PC-9 (cell line): ENCODE measurements around the gene BBIP1. TPM values are rescaled to one million over a fixed set of nuclear protein-coding genes. Genes with fewer than 3 reads are reported as not detected.

Source experiments
- BruUV-seq: library from RNA; stranded (reverse); fragments of 400-500 nt; replicated peaks from 2 replicates; lab custom pipeline; 2021; lab: Mats Ljungman, UMichigan
- CTCF ChIA-PET: fragments of 300-600 bp; sonication (Branson Sonifier 250); formaldehyde crosslinking; loops from one replicate; lab custom pipeline; 2022; ENCODE audit warnings: antibody characterized with exemption; lab: Charles Lee
- POLR2A ChIA-PET: fragments of 300-600 bp; sonication (Branson Sonifier 250); formaldehyde crosslinking; loops from one replicate; lab custom pipeline; 2022; ENCODE audit warnings: antibody characterized with exemption; ENCODE audit not compliant: unreplicated experiment; lab: Charles Lee
- DNase-seq, 2 experiments: peaks; one replicate each; pipeline versions ENCODE4 v3.0.0 to v3.0.0-alpha.2; 2015 to 2022; ENCODE audit warnings: mixed read lengths in 1 of 2
- H2AFZ ChIP-seq: fragments of 200-600 bp; sonication (generic); 2 replicates; pipeline ENCODE4 v1.8.1; 2017; ENCODE audit warnings: antibody characterized with exemption
- H3F3A ChIP-seq: fragments of 200-600 bp; sonication (generic); 2 replicates; pipeline ENCODE4 v1.8.1; 2017; ENCODE audit warnings: antibody characterized with exemption, mild to moderate bottlenecking, low read depth; ENCODE audit not compliant: insufficient read depth
- H3K27ac ChIP-seq: fragments of 200-600 bp; sonication (generic); 2 replicates; pipeline ENCODE4 v1.6.1; 2016; ENCODE audit warnings: mixed run types
- H3K27me3 ChIP-seq: fragments of 200-600 bp; sonication (generic); 2 replicates; pipeline ENCODE4 v1.6.1; 2016; ENCODE audit warnings: low read depth, mixed run types; ENCODE audit not compliant: insufficient read depth
- H3K36me3 ChIP-seq: fragments of 200-600 bp; sonication (generic); 2 replicates; pipeline ENCODE4 v1.6.1; 2016; ENCODE audit warnings: low read depth, mixed run types
- H3K4me1 ChIP-seq: fragments of 200-600 bp; sonication (generic); replicated peaks from 2 replicates; pipeline ENCODE4 v1.6.1; 2016; ENCODE audit warnings: mixed run types; ENCODE audit not compliant: insufficient read depth
- H3K4me2 ChIP-seq: fragments of 200-600 bp; sonication (generic); 2 replicates; pipeline ENCODE4 v1.6.1; 2017; ENCODE audit warnings: mixed run types
- H3K4me3 ChIP-seq: fragments of 200-600 bp; sonication (generic); 2 replicates; pipeline ENCODE4 v1.6.1; 2016; ENCODE audit warnings: mixed run types
- H3K79me2 ChIP-seq: fragments of 200-600 bp; sonication (generic); 2 replicates; pipeline ENCODE4 v1.6.1; 2017; ENCODE audit warnings: low read depth, mixed run types
- H3K9me2 ChIP-seq: fragments of 200-600 bp; sonication (generic); 2 replicates; pipeline ENCODE4 v1.8.1; 2017; ENCODE audit warnings: mild to moderate bottlenecking; ENCODE audit not compliant: insufficient read depth
- H3K9me3 ChIP-seq: fragments of 200-600 bp; sonication (generic); 2 replicates; pipeline ENCODE4 v1.8.1; 2016; ENCODE audit warnings: low read depth; ENCODE audit not compliant: insufficient read depth
- H4K20me1 ChIP-seq: fragments of 200-600 bp; sonication (generic); 2 replicates; pipeline ENCODE4 v1.8.1; 2017; ENCODE audit not compliant: insufficient read depth
- EZH2 ChIP-seq: fragments of 200-600 bp; sonication (generic); IDR thresholded peaks from 2 replicates; pipeline ENCODE4 v1.8.0; 2017; ENCODE audit warnings: antibody characterized with exemption, low read depth
- intact Hi-C: fragments of 100-400 bp; cut with micrococcal nuclease; formaldehyde crosslinking; loops from one replicate; pipeline ENCODE4 v1.10.0; 2022; ENCODE audit not compliant: unreplicated experiment
- total RNA-seq: library from RNA; stranded (reverse); gene quantifications from 2 replicates; pipeline ENCODE4 v1.2.3, GENCODE V29; 2021
- TF ChIP-seq, protein P1 (sequence below): fragments of 200-600 bp; sonication (generic); conservative IDR thresholded peaks from 2 replicates; pipeline ENCODE4 v1.6.1; 2017; ENCODE audit warnings: mixed run types, antibody characterized with exemption, mild to moderate bottlenecking, moderate library complexity

BBIP1 gene
- total RNA-seq, 1 experiment from 2014 or later = 14.9 TPM

DNA sequence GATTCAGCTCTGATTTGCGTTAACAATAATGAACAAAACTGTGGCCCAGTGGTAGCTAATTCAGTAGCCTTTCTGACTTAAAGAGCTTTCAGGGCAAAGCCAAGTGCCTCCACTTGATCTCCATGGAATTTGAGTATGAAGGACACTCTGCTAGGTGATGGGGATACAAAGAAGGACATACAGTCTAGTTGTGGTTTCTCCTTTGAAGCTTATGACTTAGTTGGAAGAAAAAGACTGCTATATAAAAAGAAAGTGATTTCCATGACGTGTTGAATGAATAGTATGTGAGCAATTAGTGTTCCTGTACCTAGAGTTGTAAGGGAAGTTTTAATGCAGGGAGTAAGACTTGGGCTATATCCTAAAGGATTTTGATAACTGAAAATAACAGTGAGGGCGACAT is 39.0 kb downstream of the BBIP1 start:
- Histone ChIP-seq H3K27me3 (no peaks in the 10 kb centered on the region), H3K36me3 (no peaks in the 10 kb centered on the region), H3K4me2 (no peak overlapping the region), H2AFZ (no peak overlapping the region), H3F3A (no peaks in the 10 kb centered on the region), H4K20me1 (no peaks in the 10 kb centered on the region; the same call in 1 of the 2 replicates), H3K9me3 (no peaks in the 10 kb centered on the region), H3K4me1 (peaks cover 2% of the 10 kb centered on the region; the same call in 1 of the 2 replicates), H3K79me2 (no peaks in the 10 kb centered on the region), H3K27ac (no peak overlapping the region), H3K4me3 (no peak overlapping the region), H3K9me2 (no peaks in the 10 kb centered on the region)
- TF ChIP-seq, protein P1, sequence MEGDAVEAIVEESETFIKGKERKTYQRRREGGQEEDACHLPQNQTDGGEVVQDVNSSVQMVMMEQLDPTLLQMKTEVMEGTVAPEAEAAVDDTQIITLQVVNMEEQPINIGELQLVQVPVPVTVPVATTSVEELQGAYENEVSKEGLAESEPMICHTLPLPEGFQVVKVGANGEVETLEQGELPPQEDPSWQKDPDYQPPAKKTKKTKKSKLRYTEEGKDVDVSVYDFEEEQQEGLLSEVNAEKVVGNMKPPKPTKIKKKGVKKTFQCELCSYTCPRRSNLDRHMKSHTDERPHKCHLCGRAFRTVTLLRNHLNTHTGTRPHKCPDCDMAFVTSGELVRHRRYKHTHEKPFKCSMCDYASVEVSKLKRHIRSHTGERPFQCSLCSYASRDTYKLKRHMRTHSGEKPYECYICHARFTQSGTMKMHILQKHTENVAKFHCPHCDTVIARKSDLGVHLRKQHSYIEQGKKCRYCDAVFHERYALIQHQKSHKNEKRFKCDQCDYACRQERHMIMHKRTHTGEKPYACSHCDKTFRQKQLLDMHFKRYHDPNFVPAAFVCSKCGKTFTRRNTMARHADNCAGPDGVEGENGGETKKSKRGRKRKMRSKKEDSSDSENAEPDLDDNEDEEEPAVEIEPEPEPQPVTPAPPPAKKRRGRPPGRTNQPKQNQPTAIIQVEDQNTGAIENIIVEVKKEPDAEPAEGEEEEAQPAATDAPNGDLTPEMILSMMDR = no peak
- no peak for TF ChIP-seq EZH2
- DNase-seq = no peak
- POLR2A ChIA-PET = interaction anchor here (0.6 kb wide), 1 partner anchor 39 kb away, joined by 3 read pairs; the partner anchor contains the start of gene BBIP1
- CTCF ChIA-PET = no interaction called here
- BruUV-seq = no TSS peak
- intact Hi-C loops = no loop called here

DNA sequence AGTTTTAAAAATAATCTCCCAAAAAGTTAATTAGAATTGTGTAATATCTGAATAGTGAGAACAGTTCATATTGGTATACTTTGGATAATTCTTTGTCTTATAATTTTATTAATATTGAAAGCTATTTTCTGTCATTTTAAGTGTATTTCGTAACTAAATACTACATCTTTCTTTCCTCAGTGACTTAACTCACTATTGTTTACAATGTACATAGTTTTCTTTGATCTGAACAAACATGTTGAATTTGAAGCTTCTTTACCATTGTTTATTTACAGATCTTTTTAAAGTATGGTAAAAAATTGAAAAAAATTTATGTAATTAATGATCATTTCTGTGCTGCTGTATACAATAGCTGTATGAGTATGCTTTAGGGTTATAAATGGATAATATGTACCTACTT is 42.2 kb downstream of the BBIP1 start:
- Histone ChIP-seq H3K27me3 (no peaks in the 10 kb centered on the region), H3K79me2 (peaks cover 21% of the 10 kb centered on the region), H3K4me2 (no peak overlapping the region), H3K4me1 (peaks cover 10% of the 10 kb centered on the region; the same call in 1 of the 2 replicates), H3F3A (no peaks in the 10 kb centered on the region), H3K9me2 (no peaks in the 10 kb centered on the region), H3K9me3 (no peaks in the 10 kb centered on the region), H4K20me1 (no peaks in the 10 kb centered on the region), H2AFZ (no peak overlapping the region), H3K36me3 (no peaks in the 10 kb centered on the region), H3K27ac (no peak overlapping the region), H3K4me3 (no peak overlapping the region)
- POLR2A ChIA-PET = no interaction called here
- no peak for DNase-seq
- no peak for TF ChIP-seq EZH2
- TF ChIP-seq, protein P1 = no peak
- no TSS peak for BruUV-seq
- intact Hi-C loops = no loop called here
- CTCF ChIA-PET = no interaction called here

DNA sequence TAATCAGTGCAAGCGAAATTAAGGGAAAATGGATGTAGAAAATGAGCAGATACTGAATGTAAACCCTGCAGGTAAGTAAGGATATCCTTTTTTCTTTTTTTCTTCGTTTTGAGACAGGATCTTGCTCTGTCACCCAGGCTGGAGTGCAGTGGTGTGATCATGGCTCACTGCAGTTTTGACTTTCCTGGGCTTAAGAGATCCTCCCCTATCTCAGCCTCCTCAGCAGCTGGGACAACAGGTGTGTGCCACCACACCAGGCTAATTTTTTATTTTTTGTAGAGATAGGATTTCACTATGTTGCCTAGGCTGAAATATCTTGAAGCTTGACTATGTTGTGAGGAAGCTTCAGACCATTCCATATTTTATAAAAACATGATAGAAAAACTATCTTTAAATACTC is 43.0 kb downstream of the BBIP1 start:
- H3K27ac ChIP-seq = no peak overlapping the region
- no peaks in the 10 kb centered on the region for H4K20me1 ChIP-seq
- no peaks in the 10 kb centered on the region for H3K9me2 ChIP-seq
- no peak overlapping the region for H3K4me2 ChIP-seq
- ChIA-PET CTCF (no interaction called here), POLR2A (no interaction called here)
- H3K4me3 ChIP-seq = no peak overlapping the region
- no peak overlapping the region for H2AFZ ChIP-seq
- H3K79me2 ChIP-seq = peaks cover 21% of the 10 kb centered on the region
- H3K27me3 ChIP-seq = no peaks in the 10 kb centered on the region
- H3F3A ChIP-seq = no peaks in the 10 kb centered on the region
- no peak for DNase-seq
- H3K4me1 ChIP-seq = peaks cover 14% of the 10 kb centered on the region
- no peaks in the 10 kb centered on the region for H3K9me3 ChIP-seq
- TF ChIP-seq EZH2 = no peak
- TF ChIP-seq, protein P1 = no peak
- H3K36me3 ChIP-seq = no peaks in the 10 kb centered on the region
- BruUV-seq = no TSS peak
- intact Hi-C loops = no loop called here
